ENCODE data around the gene KHDC3L.

- TF ChIP-seq CTCF (IDR thresholded peaks at IDR 0.05) = no peak
- TF ChIP-seq POLR2A (IDR thresholded peaks at IDR 0.05) = no peak
- TF ChIP-seq EP300 (IDR thresholded peaks at IDR 0.05) = no peak
Observed at GRCh38 chr6:73328790-73329189, 33.7 kb upstream of the KHDC3L start.
